Upper lobe of left lung (tissue), 6 donors: ENCODE data around the gene IL22RA2. TPM values are rescaled to one million over a fixed set of nuclear protein-coding genes. Genes with fewer than 3 reads are reported as not detected.

Experiments used
- ATAC-seq, 2 donors: fragments of 200-7000 bp; cut with Tn5 transposase; one replicate each; pipeline ENCODE4 v1.9.1; 2022; ENCODE audit warnings: mild to moderate bottlenecking in 2 of 2, moderate library complexity in 2 of 2; ENCODE audit not compliant: low FRiP score in 2 of 2
- DNase-seq, 2 donors: peaks; one replicate each; pipeline ENCODE4 v3.0.0-alpha.2; 2019 to 2020
- H3K27ac ChIP-seq, 4 donors: fragments of 200-600 bp; sonication (generic); one replicate each; pipeline ENCODE4 v1.5.1; 2016 to 2019
- H3K27me3 ChIP-seq, 4 donors: fragments of 200-600 bp; sonication (generic); one replicate each; pipeline ENCODE4 v1.5.1; 2017 to 2019
- H3K36me3 ChIP-seq, 4 donors: fragments of 200-600 bp; sonication (generic); one replicate each; pipeline ENCODE4 v1.5.1; 2016 to 2019
- H3K4me1 ChIP-seq, 4 donors: fragments of 200-600 bp; sonication (generic); one replicate each; pipeline ENCODE4 v1.5.1; 2018 to 2019
- H3K4me3 ChIP-seq, 4 donors: fragments of 200-600 bp; sonication (generic); one replicate each; pipeline ENCODE4 v1.5.1; 2017 to 2019; ENCODE audit warnings: mild to moderate bottlenecking in 2 of 4, moderate library complexity in 1 of 4
- H3K9me3 ChIP-seq, 4 donors: fragments of 200-600 bp; sonication (generic); one replicate each; pipeline ENCODE4 v1.5.1; 2018 to 2019
- EP300 ChIP-seq, 4 donors: sonication (generic); formaldehyde crosslinking; IDR thresholded peaks; one replicate each; pipeline ENCODE4 v1.5.1; 2017; ENCODE audit warnings: antibody characterized with exemption in 4 of 4, control low read depth in 2 of 4
- POLR2A ChIP-seq, 4 donors: fragments of 450-650 bp; IDR thresholded peaks; one replicate each; pipeline ENCODE4 v1.5.1; 2016 to 2017; ENCODE audit warnings: antibody characterized with exemption in 4 of 4, mild to moderate bottlenecking in 2 of 4
- POLR2AphosphoS5 ChIP-seq, 2 donors: sonication (generic); formaldehyde crosslinking; IDR thresholded peaks; one replicate each; pipeline ENCODE4 v1.5.1; 2017; ENCODE audit warnings: antibody characterized with exemption in 2 of 2
- WGBS, 2 donors: methylation state at CpG; one replicate each; pipeline ENCODE4 v1.1.5; 2017 to 2018; 5-methylcytosine and 5-hydroxymethylcytosine counted together
- total RNA-seq, 6 donors: library from RNA; depleted of rRNA in 4 of 6; stranded (reverse); fragments of >200 nt in 4 of 6; gene quantifications; one replicate each; pipeline versions ENCODE4 v1.1.0 to v1.2.1, GENCODE V29; 2016 to 2021
- TF ChIP-seq, protein P1 (sequence below), 6 experiments: fragments of 450-650 bp in 4 of 6; fragments of 200-600 bp in 2 of 6; sonication (generic) in 2 of 6; IDR thresholded peaks; one replicate each; pipeline ENCODE4 v1.5.1; 2016 to 2019; ENCODE audit warnings: antibody characterized with exemption in 6 of 6
- donor health status: DM: no; HTN: no; CAD: no; lungs with moderate emphysema.
- donor health status: DM: no; HTN: yes; CAD: no; lungs with severe emphysema.

IL22RA2 gene
- total RNA-seq, 6 donors from 2014 or later = not detected

DNA sequence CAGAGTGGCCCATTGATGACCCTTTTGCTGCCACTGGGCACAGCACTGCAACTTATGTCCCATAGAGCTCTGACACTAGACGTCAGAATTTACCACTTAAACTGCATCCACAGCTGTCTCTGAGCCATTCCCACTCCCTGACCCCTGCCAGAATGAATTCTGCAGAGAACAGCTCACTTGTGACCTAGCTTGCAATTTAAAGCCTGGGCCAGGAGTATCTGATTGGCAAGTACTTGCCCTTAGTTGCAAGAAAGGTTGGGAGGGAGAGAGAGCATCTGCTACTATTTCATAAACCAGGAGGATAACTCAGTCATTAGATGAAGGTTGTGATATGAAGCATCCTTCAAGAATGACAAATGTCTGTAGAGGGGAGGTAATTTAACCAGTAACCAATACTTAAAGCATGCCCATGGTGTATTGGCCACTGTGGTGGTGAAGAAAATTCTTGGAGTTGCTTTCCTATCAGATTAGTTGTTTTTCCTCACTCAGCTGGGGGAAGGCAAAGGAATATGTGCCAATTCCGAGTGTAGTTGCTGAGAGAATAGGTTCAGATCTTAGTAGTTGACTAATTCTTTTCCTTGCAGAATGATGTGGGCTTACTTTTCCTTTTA, 46.5 kb downstream of the IL22RA2 start:
- DNase-seq (no peak), ATAC-seq (no peak)
- peaks cover 0 to 3% (median 2%) of the 10 kb centered on the region in 4 donors for H3K9me3 ChIP-seq
- H3K36me3 ChIP-seq = no peaks in the 10 kb centered on the region
- no peak overlapping the region for H3K27ac ChIP-seq
- WGBS, 2 donors = 87 to 97% methylated on average over 2 of the region's 2 CpGs
- H3K27me3 ChIP-seq = no peaks in the 10 kb centered on the region
- H3K4me3 ChIP-seq = no peak overlapping the region
- TF ChIP-seq POLR2A (IDR thresholded peaks at IDR 0.05) = no peak
- no peak for TF ChIP-seq POLR2AphosphoS5 (IDR thresholded peaks at IDR 0.05)
- TF ChIP-seq, protein P1, sequence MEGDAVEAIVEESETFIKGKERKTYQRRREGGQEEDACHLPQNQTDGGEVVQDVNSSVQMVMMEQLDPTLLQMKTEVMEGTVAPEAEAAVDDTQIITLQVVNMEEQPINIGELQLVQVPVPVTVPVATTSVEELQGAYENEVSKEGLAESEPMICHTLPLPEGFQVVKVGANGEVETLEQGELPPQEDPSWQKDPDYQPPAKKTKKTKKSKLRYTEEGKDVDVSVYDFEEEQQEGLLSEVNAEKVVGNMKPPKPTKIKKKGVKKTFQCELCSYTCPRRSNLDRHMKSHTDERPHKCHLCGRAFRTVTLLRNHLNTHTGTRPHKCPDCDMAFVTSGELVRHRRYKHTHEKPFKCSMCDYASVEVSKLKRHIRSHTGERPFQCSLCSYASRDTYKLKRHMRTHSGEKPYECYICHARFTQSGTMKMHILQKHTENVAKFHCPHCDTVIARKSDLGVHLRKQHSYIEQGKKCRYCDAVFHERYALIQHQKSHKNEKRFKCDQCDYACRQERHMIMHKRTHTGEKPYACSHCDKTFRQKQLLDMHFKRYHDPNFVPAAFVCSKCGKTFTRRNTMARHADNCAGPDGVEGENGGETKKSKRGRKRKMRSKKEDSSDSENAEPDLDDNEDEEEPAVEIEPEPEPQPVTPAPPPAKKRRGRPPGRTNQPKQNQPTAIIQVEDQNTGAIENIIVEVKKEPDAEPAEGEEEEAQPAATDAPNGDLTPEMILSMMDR (IDR thresholded peaks at IDR 0.05) = no peak
- TF ChIP-seq EP300 (IDR thresholded peaks at IDR 0.05) = no peak
- H3K4me1 ChIP-seq = no peaks in the 10 kb centered on the region

GRCh38 chr6:137123078-137123477, 50.4 kb downstream of the IL22RA2 start:
- Histone ChIP-seq H3K27ac (no peak overlapping the region), H3K4me1 (no peaks in the 10 kb centered on the region), H3K27me3 (no peaks in the 10 kb centered on the region), H3K9me3 (peaks cover 0 to 15% (median 10%) of the 10 kb centered on the region in 4 donors), H3K36me3 (no peaks in the 10 kb centered on the region), H3K4me3 (no peak overlapping the region)
- WGBS, 2 donors = 91 to 92% methylated on average over 2 of the region's 2 CpGs
- DNase-seq (no peak), ATAC-seq (no peak)
- TF ChIP-seq POLR2A (IDR thresholded peaks at IDR 0.05) = no peak
- no peak for TF ChIP-seq EP300 (IDR thresholded peaks at IDR 0.05)
- TF ChIP-seq POLR2AphosphoS5 (IDR thresholded peaks at IDR 0.05) = no peak
- TF ChIP-seq, protein P1 (IDR thresholded peaks at IDR 0.05) = no peak

GRCh38 chr6:137122612-137123011, 50.8 kb downstream of the IL22RA2 start:
- no peak overlapping the region for H3K27ac ChIP-seq
- DNase-seq (no peak), ATAC-seq (no peak)
- no peak for TF ChIP-seq EP300 (IDR thresholded peaks at IDR 0.05)
- TF ChIP-seq POLR2A (IDR thresholded peaks at IDR 0.05) = no peak
- no peak for TF ChIP-seq POLR2AphosphoS5 (IDR thresholded peaks at IDR 0.05)
- TF ChIP-seq, protein P1 (IDR thresholded peaks at IDR 0.05) = no peak
- no peaks in the 10 kb centered on the region for H3K27me3 ChIP-seq
- no peak overlapping the region for H3K4me3 ChIP-seq
- no peaks in the 10 kb centered on the region for H3K36me3 ChIP-seq
- H3K4me1 ChIP-seq = no peaks in the 10 kb centered on the region
- peaks cover 0 to 15% (median 10%) of the 10 kb centered on the region in 4 donors for H3K9me3 ChIP-seq
- 76 to 88% methylated on average over 4 of the region's 4 CpGs for WGBS, 2 donors

GRCh38 chr6:137121401-137121997, 51.9 kb downstream of the IL22RA2 start:
- Histone ChIP-seq H3K4me3 (no peak overlapping the region), H3K27me3 (no peaks in the 10 kb centered on the region), H3K9me3 (peaks cover 0 to 15% (median 10%) of the 10 kb centered on the region in 4 donors), H3K4me1 (peaks cover 0 to 6% (median 2%) of the 10 kb centered on the region in 4 donors), H3K27ac (peak overlapping the region in 1 of 4 donors; percentile 55), H3K36me3 (no peaks in the 10 kb centered on the region)
- TF ChIP-seq POLR2AphosphoS5 (IDR thresholded peaks at IDR 0.05) = no peak
- no peak for TF ChIP-seq EP300 (IDR thresholded peaks at IDR 0.05)
- no peak for TF ChIP-seq POLR2A (IDR thresholded peaks at IDR 0.05)
- TF ChIP-seq, protein P1 (IDR thresholded peaks at IDR 0.05) = no peak
- 79 to 91% methylated on average over 2 of the region's 2 CpGs for WGBS, 2 donors
- no peak for DNase-seq
- ATAC-seq = no peak
